PFSK-1 (cell line): ENCODE data around the gene HYAL3.

Experiments used
- FOXP2 ChIP-seq: optimal IDR thresholded peaks from 2 replicates; pipeline ENCODE3; 2011; ENCODE audit warnings: borderline replicate concordance, control low read depth, inconsistent platforms; ENCODE audit not compliant: insufficient read depth; ENCODE audit errors: extremely low read length, extremely low read depth
- POLR2AphosphoS5 ChIP-seq: IDR thresholded peaks from 2 replicates; pipeline ENCODE4 v1.6.1; 2012; ENCODE audit warnings: low read depth, mild to moderate bottlenecking, control low read depth, low read length, moderate library complexity
- REST ChIP-seq, 2 experiments: IDR thresholded peaks; 2 replicates each; pipeline versions ENCODE4 v1.6.1 to v1.8.0; 2011 to 2012; ENCODE audit warnings: low read depth in 2 of 2, low read length in 2 of 2, control low read depth in 1 of 2, inconsistent platforms in 1 of 2, mild to moderate bottlenecking in 1 of 2, moderate library complexity in 1 of 2; ENCODE audit not compliant: insufficient read depth in 1 of 2
- SIN3A ChIP-seq: IDR thresholded peaks from 2 replicates; pipeline ENCODE4 v1.6.1; 2012; ENCODE audit warnings: mild to moderate bottlenecking, low read length, moderate library complexity, borderline replicate concordance; ENCODE audit not compliant: insufficient read depth
- TAF1 ChIP-seq: IDR thresholded peaks from 2 replicates; pipeline ENCODE4 v1.6.1; 2012; ENCODE audit warnings: low read length, control low read depth, borderline replicate concordance; ENCODE audit not compliant: insufficient read depth

- TF ChIP-seq POLR2AphosphoS5: peak; percentile 60
- no peak for TF ChIP-seq SIN3A
- TF ChIP-seq TAF1: peak; percentile 66; the same call in 1 of the 2 replicates
- TF ChIP-seq REST (IDR thresholded peaks at IDR 0.05; ENCODE audit: insufficient read depth in 1 of 2, low read depth in 2 of 2, low read length in 2 of 2): no peak; a peak in 1 of 4 replicates
- no peak for TF ChIP-seq FOXP2
Measured at GRCh38 chr3:50298836-50299637, at the start of gene HYAL3, which contains the start of gene NAA80.
